Cerebellar nuclear complex (tissue), 1 donor: ENCODE measurements around the gene PKP2.
"Not testable (repeated sequence)": the region's sequence is repeated elsewhere in the genome, so short reads cannot be mapped to it uniquely, and the experiment has no call there.

Experiments used
- DNase-seq, 2 experiments: peaks; one replicate each; lab custom pipeline; 2025; lab: John Stamatoyannopoulos, UW

PKP2 gene

DNA sequence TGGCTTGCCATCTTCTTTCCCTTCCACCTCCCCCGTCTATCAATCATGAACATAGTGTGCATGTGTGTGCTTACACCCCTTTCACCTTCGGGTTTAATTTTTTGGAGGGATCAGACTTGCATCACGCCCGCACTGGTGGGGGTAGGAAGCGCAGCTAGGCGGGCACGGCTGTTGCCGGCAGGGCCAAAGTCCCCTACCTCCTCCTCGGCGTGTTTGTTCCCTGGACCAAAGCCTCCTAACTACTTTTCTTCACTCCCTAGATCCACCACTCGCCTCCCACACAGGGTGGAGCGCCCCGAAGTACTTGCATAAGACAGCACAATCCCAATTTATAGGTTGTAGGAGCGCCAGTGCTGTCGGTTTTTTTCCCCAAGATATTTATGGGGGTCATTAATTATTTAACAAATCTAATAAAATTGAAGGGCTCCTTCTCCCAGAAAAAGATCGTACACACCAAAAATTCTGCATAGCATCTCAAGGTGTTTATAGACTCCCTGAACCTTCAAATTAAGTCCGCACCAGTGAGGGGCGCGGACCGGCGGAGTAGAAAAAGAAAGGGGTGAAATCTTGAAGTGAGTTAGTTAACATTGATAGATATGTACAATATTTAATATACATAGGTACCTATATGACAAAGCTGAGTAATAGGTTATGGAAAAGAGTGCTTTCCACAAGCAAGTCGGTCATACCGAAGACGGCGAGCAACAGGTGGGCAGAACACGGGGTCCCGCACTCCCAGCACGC, 717 bp downstream of the PKP2 start:
- no peak for DNase-seq

DNA sequence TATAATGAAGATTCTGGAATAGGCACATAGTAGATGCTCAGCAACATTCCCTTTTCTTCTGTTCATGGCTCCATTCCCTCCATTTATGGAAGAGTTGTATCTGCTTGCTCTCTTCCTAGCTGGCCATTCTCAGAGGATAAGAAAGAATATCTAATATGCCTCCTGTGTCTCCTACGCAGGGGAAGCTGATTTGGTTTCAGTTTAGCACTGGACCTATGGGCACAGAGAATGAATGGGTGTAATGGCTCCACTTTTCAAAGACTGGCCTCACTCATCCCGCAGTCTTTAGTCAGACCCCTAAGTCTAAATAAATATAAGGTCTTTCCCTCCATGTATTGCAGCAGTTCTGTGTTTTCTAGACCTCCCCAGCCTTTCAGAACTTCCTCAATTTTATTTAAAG, 2.0 kb downstream of the PKP2 start:
- DNase-seq = no peak

DNA sequence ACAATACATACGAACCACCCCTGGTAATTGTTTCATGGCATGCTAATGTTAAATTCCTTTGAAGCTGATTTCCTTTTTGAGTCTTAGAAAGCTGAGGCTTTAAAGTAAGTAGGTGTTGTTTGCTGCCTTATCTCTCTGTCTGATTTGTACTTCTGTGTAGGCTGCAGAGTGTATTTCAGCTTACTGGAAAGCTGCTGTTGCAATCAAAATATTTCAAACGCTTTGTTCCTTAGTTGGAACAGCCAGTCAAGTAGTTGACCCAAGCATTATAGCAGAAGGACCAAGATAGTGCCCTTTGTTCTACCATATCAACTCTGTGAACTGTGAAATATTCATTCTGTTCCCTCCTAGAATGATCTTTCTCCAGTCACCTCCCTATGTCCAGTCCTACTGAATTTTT, 3.1 kb downstream of the PKP2 start:
- DNase-seq = no peak

DNA sequence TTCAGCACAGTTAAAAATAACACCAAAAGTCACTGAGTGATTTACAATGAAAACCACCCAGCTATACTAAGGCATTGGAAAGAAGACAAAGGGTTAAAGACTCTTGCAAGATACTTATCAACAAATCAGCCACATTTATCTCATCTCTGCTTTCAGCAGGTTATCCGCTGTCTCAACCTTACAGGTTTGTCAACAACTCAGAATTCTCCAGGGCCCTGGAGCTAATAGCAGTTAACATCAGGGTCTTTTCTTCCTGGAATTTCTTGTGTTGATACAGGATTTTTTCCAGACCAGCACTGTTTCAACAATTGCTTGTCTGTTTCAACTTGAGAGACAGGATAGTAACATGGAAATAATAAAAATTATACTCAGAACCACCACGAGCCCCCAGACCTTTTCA, 3.5 kb downstream of the PKP2 start:
- no peak for DNase-seq

DNA sequence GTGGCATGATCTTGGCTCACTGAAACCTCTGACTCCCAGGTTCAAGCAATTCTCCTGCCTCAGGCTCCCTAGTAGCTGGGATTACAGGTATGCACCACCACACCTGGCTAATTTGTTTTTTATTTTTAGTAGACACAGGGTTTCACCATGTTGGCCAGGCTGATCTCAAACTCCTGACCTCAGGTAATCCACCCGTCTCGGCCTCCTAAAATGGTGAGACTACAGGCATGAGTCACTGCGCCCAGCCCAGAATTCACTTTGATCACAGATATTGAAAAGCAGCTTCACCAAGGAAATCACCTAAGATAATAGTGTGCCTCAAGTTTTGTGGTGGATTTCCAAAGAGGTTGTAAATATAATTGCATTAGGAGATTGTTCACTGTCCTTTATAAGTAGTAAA, 4.2 kb downstream of the PKP2 start:
- DNase-seq = not testable (repeated sequence)

DNA sequence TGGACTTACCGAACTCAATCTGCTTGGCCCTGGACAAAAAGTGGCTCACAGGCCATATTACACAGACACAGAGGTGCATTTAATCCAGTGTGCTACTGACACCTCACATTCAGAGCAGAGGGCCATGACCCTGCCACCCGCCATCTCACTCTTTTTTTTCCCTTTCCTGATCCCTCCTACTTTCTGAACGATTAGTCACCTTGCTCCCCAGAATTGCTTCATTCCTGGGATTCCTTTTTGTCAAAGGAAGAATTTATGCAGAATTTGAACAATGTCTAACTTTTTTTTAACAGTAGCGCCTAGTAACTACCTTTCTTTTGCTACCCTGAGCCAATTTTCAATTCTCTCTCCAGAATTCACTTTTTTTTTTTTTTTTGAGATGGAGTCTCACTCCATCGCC, 4.6 kb downstream of the PKP2 start:
- no peak for DNase-seq

DNA sequence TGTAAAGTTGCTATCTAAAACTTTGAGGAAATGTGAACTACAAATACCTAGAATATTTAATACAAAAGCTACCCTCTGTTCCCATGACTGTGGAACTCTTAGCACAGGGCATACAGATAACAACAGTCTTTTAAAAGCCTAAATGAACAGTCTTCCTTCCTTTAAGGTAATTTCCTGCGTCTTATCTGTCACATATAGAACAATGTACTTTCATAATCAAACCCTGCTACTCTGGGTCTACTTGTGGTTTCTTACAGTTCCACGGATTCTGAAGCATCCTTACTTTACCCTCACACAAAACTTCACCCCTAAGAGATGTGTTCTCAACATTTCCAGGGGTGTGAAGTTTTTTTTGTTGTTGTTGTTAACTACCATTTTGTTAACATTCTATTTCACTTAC, 5.1 kb downstream of the PKP2 start:
- DNase-seq = no peak

DNA sequence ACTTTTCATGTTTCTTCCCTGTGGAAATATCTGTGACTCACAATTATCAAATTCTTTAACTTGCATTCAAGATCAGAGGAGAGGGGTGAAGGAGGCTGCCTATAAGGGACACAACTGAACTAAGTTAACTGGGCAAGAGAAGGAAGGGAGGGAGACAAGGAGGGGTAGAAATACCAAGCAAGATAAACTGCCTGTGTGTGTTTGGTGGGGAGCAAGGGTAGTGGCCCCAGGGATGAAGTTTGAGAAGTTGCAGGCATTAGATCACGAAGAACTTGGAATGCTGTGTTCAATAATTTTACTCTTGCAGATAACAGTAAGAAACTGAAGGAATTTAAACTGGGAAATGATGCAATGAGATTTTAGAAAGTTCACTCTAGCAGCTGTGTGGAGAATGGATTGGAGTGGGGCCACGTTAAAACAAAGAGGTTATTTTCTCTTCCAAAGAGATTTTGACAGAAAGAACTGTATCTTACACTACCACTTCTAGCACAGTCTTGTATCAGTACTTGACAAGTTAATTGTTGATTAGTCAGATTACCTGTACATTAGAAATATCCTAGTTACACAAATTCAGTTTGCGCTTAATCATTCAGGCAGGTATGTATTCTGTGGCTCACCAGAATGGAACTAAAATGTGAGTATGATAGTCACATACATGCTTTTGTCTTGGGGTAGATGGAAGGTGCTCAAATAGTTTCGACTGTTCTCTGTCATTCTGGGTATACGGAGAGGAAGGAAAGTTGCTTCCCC, 7.4 kb downstream of the PKP2 start:
- DNase-seq = no peak

DNA sequence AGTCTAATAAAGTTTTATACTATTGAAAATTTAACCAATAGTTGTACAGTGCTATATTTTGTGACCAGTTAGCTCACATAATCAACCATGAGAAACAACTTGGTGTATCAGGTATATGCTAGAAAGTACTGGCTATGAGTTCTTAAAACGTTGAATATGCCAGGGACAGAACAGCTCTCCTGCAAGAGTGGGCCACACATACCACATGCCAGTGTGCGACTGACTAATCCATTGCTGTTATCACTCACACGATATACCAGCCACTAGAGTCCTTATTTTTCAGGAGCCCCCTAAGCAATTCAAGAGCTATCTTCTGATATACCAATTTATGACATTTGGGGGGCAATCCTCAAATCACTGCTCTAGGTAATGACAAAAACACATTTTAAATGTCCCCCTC, 9.5 kb downstream of the PKP2 start:
- no peak for DNase-seq

DNA sequence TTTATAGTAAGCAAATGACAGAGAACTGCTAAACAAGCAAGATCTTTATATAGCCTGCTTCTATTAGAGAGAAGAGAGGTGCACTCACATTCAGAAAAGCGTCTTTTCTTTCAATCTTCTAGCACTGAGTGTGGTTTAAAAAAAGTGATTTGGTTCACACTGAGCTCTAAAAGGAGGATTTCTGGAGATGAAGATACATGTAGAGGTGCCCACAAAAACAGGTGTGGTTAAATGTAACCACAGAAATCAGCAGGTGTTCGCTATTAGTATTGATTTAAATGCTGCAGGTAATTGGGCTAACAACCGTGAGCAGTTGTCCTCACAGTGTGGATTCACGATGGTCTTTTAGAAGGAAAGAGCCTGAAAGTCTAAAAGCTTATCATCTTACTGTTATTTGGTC, 10.7 kb downstream of the PKP2 start:
- no peak for DNase-seq

DNA sequence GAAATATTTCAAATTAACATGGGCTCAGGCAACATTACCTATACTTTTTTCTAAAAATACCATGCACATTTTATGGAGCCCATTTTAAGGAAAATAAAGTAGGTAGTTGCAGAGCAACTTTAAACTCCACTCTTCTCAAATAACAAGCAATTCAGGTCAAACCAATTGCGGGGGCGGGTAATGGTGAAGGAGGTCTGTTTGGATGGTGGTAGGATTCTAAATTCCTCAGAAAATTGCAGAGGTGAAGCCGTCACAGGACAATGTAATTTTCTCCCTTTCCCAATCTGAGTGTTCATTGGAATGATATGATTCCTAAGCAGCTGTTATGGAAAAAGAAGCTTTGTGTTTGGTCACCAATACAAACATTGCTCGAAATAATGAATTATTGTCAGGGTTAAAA, 11.6 kb downstream of the PKP2 start:
- DNase-seq = no peak

DNA sequence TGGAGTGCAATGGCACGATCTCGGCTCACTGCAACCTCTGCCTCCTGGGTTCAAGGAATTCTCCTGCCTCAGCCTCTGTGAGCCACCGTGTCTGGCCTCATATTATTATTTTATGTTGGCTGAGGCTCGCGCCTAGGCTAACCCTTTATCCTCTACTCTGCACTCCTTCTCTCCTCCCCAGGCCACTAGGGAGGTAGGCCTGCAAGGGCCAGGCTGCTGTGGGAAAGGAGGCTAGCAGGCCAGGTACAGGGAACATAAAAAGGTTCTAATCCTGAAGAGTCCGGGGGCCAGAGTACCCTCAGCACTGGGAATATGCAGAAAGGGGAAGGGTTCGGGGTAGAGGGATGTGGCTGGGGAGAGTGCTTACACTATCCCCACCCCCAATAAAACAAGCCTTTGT, 14.9 kb downstream of the PKP2 start:
- no peak for DNase-seq

DNA sequence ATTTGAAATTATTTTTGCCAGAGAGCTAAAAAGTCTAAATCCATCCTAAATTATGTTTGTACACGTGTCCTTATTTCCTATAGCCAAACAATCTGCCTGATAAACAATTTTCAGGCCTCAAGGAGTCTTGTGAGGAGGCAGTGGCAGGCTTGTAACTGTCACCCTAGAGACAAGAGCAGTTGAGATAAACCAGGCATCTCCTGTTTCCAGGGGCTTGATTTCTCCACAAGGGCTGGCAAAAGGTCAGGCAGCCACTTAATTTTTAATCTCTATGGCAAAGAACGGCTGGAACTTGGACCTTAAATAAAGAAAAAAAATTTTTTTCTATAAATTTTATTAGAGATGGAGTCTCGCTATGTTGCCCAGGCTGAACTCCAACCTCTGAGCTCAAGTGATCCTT, 15.5 kb downstream of the PKP2 start:
- no peak for DNase-seq

DNA sequence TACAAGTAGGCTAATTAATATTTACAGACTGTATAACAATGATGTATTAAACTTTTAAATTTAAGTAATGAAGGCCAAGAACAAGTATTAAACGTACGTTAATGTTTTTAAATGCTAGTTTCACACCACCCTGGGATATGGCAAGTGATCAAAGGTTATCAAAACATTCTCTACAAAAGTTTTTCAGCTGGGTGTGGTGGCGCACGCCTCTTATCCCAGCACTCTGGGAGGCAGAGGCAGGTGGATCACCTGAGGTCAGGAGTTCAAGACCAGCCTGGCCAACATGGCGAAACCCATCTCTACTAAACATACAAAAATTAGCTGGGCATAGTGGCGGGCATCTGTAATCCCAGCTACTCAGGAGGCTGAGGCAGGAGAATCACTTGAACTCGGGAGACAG, 17.5 kb downstream of the PKP2 start:
- DNase-seq = not testable (repeated sequence)

DNA sequence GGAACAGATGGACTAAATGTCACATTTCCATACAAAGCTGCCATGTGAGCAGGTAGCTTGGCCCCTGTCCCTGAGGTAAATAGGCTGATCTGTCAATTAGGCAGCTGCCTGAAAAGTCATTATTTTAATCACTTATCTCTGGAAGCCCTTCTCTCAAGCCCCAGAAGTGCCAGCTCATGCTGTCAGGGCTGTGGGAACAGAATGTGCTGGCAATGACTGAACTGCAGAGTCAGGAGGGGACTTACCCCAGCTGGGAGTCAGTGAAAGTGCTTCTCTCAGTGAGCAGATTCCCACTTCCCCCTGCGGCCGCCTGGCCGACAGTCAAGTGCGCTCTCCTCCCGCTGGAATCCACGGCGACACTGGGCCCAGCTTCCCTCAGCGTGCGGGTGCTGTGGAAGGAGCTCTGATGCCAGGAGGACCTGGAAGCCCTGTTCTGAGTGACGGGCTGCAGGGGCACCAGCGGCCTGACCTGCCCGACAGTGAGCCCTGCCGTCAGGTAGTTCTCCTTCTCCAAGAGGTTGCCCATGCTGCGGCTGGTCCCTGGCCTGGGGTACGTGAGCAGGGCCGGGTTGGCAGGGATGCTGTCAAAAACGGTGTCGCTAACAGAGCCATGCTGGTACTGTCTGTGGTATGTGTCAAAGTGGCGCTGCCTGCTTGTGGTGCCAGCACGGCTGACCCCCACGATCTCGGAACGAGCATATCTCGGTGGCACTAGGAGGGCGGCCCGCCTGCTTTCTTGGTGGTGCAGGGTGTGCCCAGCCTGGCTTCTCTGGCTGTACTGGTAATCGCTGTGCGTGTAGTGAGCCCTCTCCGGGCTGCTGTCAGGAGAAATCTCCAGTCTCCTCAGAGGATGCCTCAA, 18.7 kb downstream of the PKP2 start:
- DNase-seq = peak; percentile 42 to 90

DNA sequence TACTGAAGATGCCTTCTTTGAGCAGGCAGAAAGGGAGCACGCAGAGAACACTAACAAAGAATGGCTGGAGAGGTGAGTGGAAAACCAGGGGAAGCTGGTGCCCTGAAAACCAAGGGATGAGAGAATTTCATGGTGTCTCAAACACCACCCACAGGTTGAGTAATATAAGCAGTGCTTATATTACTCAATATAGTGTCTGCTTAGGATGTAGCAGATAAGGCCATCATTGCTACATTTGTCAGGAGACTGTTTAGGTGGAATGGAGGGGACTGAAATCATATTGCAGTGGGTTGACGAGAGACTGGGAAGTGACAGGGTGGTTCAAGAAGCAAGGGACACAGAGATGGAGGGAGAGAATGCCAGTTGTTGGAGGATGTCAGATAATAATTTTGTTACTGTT, 20.6 kb downstream of the PKP2 start:
- DNase-seq = no peak

DNA sequence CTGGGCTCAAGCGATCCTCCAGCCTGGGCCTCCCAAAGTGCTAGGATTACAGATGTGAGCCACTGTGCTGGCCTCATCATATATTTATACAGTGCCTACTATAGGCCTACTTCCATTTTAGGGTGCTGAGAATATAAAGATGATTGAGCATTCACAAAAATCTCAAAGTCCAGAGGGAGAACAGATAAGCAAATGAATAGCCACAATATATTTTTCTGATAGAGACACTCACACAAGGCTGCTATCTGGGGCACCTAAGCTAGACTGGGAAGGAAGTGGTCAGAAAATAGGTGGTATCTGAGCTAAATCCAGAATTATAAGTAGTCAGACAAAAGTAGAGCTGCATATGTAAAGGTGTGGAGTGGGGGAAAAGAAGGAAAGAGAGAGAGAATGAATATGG, 21.6 kb downstream of the PKP2 start:
- DNase-seq = no peak

DNA sequence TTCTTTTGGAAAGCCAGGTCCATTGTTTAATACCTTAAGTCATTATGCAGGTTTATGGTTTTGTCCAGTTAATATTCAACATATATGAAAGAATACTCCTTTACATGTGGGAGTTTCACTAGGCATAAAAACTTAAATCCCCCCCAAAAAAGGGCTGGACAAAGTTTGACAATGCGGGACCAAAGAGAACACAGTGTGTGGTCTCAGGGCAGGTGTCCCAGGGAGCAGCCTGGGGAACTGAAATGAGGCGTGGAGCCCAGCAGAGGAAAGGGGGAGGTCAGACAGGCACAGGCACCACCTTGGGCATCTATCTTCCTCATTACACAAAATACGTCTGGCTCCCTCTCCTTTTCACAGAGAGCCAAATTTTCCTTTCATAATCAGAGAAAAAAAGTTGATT, 22.5 kb downstream of the PKP2 start:
- no peak for DNase-seq

DNA sequence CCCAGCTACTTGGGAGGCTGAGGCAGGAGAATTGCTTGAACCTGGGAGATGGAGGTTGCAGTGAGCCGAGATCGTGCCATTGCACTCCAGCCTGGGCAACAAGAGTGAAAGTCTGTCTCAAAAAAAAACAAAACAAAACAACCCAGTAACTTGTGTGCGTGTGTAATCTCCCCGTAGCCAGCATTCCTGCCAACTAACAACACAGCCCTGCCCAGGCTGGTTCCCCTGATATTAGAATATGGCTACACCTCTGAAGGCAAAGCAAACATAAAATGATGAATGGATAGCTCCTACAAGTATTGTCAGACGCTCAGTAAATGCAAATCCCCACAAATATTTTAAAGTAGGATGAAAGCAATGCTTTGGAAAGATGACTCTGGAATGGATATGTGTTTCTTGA, 24.2 kb downstream of the PKP2 start:
- DNase-seq = not testable (repeated sequence)

DNA sequence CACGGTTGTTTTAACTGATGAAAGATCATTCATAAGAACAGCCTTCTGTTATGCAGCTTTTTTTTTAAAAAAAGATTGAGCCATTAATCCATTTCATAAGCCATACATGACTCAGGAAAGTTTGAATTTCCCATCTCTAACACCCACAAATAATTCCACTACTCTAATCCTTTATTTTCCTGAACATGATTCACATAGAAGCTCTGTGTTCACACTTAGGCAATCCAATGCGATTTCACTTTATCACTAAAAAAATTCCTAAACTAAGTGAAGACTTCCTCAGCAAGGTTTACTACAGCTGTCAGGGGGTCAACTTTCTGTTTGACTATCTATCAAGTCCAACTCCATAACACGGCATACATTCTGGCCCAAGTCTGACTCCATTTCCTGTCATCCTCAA, 25.9 kb downstream of the PKP2 start:
- DNase-seq = no peak

DNA sequence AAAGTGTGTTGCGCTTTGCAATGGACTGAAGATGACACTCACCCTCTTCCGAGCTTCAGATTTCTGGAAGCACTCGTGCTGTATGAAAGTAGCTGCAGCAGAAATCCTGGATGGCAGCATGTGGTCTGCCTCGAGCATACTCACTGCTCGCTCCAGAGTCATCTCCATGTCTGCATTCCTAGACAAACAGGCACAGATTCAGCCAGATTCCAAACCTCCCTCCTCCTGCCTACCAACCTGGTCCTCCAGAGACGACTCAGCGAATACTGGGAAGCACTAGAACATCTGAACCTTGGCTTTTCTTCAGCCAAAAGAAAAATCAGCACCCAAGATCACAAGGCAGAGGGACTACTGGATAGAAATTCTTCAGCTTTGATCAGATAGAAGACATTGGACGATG, 27.7 kb downstream of the PKP2 start:
- no peak for DNase-seq

DNA sequence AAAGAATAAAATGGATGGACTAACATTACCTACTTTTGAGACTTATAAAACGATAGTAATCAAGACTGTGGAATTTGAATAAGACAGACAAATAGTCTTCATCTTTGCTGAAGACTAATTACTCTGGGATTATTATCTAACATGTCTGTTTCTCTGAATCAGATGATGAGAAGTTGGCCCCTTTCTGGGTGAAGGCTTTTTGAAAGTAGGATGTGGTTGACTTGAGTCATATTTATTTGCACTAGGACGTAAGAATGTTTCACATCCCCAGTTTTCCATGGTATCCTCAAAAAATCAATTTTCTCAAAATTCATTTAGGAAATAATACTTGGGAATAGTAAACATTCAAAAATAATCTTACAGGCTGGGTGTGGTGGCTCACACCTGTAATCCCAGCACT, 31.8 kb downstream of the PKP2 start:
- DNase-seq = no peak

DNA sequence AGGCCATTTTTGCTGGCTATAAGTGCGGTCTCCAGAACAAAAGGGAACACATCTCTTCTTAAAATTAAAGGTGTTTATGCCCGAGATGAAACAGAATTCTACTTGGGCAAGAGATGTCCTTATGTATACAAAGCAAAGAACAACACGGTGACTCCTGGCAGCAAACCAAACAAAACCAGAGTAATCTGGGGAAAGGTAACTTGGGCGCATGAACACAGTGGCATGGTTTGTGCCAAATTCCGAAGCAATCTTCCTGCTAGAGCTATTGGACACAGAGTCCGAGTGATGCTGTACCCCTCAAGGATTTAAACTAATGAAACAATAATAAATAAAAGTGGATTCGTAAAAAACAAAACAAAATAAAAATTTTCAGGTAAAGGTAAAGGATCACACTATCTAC, 33.4 kb downstream of the PKP2 start:
- DNase-seq = no peak
